H54 (cell line): ENCODE results near the gene BANF2.
"Not testable (repeated sequence)": the region's sequence is repeated elsewhere in the genome, so short reads cannot be mapped to it uniquely, and the experiment has no call there.

ENCODE experiments used
- DNase-seq: peaks from one replicate; pipeline ENCODE4 v3.0.0; 2011; ENCODE audit warnings: low spot score, mixed read lengths; ENCODE audit not compliant: insufficient read length
- FAIRE-seq: peaks from 3 replicates; lab custom pipeline; 2011; peaks lifted over from hg19 to GRCh38; lab: Jason Lieb, UNC
- POLR2A ChIP-seq: IDR thresholded peaks from 2 replicates; pipeline ENCODE4 v1.6.1; 2011; ENCODE audit warnings: low read depth, mild to moderate bottlenecking, low read length

Gene BANF2

DNA sequence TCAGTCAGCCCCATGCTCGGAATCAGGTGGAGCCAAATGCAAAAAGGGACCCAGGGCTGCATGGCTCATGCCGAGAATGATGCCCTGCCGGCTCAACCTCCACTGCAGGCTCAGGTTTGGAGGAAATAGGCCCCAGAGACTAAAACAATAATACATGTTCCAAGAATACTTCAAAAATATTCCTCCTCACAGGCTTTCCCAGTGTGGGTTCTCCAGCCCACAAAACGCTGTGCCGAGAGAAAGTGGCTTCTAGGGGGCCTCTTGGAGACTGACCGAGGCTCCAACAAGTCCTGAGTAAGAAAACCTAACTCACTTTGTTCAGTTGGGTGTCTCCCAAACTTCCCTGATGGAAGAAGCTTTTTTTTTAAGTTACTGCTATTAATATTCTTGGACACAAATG, 73.9 kb downstream of the BANF2 start:
- DNase-seq (no peak), FAIRE-seq (no peak)
- no peak for TF ChIP-seq POLR2A

GRCh38 chr20:17775600-17775999, 75.8 kb downstream of the BANF2 start:
- no peak for TF ChIP-seq POLR2A
- DNase-seq (no peak), FAIRE-seq (no peak)

GRCh38 chr20:17776551-17776950, 76.8 kb downstream of the BANF2 start:
- no peak for TF ChIP-seq POLR2A
- no peak for DNase-seq
- no peak for FAIRE-seq

DNA sequence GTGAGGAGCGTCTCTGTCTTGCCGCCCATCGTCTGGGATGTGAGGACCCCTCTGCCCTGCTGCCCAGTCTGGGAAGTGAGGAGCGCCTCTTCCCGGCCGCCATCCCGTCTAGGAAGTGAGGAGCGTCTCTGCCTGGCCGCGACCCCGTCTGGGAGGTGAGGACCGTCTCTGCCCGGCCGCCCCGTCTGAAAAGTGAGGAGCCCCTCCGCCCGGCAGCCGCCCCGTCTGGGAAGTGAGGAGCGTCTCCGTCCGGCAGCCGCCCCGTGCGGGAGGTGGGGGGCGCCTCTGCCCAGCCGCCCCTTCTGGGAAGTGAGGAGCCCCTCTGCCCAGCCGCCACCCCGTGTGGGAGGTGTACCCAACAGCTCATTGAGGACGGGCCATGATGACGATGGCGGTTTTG, 79.2 kb downstream of the BANF2 start:
- DNase-seq, FAIRE-seq: not testable (repeated sequence)

DNA sequence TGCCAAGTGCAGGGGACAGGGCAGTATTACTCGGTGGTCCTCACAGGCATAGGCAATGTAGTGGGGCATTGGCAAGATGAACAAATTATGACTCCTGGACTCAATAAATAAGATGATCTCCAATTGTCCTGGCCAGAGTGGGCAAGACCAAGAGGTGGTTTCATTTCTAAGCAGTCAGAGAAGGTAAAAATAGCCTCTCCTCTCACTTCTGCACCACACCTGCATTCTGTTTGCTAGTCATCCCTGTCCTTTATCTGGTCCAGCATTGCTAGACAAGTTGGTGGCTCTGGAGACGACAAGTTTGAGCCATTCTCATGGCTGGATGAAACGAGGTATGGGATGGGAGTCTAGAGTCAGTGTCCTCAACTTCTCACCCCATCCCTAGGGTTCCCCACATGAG, 83.0 kb downstream of the BANF2 start:
- FAIRE-seq, result no peak
- TF ChIP-seq POLR2A, result no peak
- DNase-seq, result no peak

GRCh38 chr20:17783671-17784070, 83.9 kb downstream of the BANF2 start:
- TF ChIP-seq POLR2A, result no peak
- DNase-seq (no peak), FAIRE-seq (no peak)

DNA sequence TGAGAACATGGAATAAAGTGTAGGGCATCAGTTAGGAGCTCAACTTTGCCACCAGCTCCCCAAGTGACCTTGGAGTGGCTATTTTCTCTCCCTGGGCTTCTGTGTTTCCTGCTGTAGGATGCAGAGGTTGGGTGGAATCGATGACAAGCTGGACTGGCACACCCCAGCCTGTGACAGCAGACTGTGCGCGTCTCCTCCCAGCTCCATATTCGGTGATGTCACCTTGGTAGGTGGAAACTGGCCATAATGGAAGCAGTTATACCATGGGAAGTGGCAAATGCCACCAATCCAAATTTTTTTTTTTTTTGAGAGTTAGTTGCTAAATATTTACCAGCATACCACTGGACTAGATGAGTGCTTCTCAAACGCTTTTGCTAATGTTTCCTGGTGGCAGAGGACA, 85.2 kb downstream of the BANF2 start:
- DNase-seq (no peak), FAIRE-seq (no peak)
- TF ChIP-seq POLR2A, result no peak
